HL-60 (cell line): ENCODE measurements around the gene MRPS18A.

ENCODE experiments used
- GABPA ChIP-seq: IDR thresholded peaks from 2 replicates; pipeline ENCODE4 v1.6.1; 2012; ENCODE audit warnings: low read depth
- SPI1 ChIP-seq: IDR thresholded peaks from 2 replicates; pipeline ENCODE4 v1.6.1; 2012; ENCODE audit warnings: low read depth, mild to moderate bottlenecking, borderline replicate concordance
- TF ChIP-seq, protein P1 (sequence below): IDR thresholded peaks from one replicate; pipeline ENCODE4 v1.5.1; 2011; ENCODE audit warnings: low read length, control low read depth, inconsistent platforms; ENCODE audit not compliant: insufficient read depth
- TF ChIP-seq, protein P2 (sequence below): IDR thresholded peaks from 2 replicates; pipeline ENCODE4 v1.6.1; 2012; ENCODE audit warnings: low read depth; ENCODE audit not compliant: insufficient replicate concordance

DNA sequence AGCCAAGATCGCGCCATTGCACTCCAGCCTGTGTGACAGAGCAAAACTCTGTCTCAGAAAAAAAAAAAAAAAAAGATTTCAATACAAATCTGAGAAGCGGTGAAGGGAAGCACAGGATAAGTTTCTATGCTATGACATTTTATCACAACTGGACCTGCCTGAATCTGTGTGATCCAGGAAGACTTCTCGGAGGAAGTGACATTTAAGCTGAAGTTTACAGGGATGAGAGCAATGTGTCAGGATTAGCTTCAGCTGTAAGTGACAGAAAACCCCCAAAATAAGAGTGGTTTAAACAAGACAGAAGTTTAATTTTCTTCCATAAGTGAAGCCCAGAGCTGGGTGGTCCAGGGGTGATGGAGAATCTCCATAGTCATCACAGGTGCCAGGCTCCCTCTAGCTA, 33.4 kb upstream of the MRPS18A start:
- no peak for TF ChIP-seq SPI1
- TF ChIP-seq, protein P1, sequence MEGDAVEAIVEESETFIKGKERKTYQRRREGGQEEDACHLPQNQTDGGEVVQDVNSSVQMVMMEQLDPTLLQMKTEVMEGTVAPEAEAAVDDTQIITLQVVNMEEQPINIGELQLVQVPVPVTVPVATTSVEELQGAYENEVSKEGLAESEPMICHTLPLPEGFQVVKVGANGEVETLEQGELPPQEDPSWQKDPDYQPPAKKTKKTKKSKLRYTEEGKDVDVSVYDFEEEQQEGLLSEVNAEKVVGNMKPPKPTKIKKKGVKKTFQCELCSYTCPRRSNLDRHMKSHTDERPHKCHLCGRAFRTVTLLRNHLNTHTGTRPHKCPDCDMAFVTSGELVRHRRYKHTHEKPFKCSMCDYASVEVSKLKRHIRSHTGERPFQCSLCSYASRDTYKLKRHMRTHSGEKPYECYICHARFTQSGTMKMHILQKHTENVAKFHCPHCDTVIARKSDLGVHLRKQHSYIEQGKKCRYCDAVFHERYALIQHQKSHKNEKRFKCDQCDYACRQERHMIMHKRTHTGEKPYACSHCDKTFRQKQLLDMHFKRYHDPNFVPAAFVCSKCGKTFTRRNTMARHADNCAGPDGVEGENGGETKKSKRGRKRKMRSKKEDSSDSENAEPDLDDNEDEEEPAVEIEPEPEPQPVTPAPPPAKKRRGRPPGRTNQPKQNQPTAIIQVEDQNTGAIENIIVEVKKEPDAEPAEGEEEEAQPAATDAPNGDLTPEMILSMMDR = no peak
- TF ChIP-seq GABPA = no peak
- TF ChIP-seq, protein P2, sequence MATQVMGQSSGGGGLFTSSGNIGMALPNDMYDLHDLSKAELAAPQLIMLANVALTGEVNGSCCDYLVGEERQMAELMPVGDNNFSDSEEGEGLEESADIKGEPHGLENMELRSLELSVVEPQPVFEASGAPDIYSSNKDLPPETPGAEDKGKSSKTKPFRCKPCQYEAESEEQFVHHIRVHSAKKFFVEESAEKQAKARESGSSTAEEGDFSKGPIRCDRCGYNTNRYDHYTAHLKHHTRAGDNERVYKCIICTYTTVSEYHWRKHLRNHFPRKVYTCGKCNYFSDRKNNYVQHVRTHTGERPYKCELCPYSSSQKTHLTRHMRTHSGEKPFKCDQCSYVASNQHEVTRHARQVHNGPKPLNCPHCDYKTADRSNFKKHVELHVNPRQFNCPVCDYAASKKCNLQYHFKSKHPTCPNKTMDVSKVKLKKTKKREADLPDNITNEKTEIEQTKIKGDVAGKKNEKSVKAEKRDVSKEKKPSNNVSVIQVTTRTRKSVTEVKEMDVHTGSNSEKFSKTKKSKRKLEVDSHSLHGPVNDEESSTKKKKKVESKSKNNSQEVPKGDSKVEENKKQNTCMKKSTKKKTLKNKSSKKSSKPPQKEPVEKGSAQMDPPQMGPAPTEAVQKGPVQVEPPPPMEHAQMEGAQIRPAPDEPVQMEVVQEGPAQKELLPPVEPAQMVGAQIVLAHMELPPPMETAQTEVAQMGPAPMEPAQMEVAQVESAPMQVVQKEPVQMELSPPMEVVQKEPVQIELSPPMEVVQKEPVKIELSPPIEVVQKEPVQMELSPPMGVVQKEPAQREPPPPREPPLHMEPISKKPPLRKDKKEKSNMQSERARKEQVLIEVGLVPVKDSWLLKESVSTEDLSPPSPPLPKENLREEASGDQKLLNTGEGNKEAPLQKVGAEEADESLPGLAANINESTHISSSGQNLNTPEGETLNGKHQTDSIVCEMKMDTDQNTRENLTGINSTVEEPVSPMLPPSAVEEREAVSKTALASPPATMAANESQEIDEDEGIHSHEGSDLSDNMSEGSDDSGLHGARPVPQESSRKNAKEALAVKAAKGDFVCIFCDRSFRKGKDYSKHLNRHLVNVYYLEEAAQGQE = no peak
